HepG2 (cell line): ENCODE results near the gene CXorf65. TPM values are rescaled to one million over a fixed set of nuclear protein-coding genes. Genes with fewer than 3 reads are reported as not detected.
A peak's percentile ranks its signal among the peaks of the same experiment; 100 is the strongest.

Source experiments
- ELF4 ChIP-seq: sonication (generic); formaldehyde crosslinking; IDR thresholded peaks from 2 replicates; pipeline ENCODE4 v1.5.0; 2020; ENCODE audit warnings: missing genetic modification reagents, mild to moderate bottlenecking, moderate library complexity, borderline replicate concordance
- FOXK1 ChIP-seq: sonication (generic); formaldehyde crosslinking; IDR thresholded peaks from 2 replicates; pipeline ENCODE4 v1.4.0; 2020; ENCODE audit warnings: low read depth, missing genetic modification reagents, borderline replicate concordance
- FOXO1 ChIP-seq: sonication (generic); formaldehyde crosslinking; IDR thresholded peaks from 2 replicates; pipeline ENCODE4 v1.4.0; 2020; ENCODE audit warnings: missing genetic modification reagents
- GABPA ChIP-seq, 2 experiments: IDR thresholded peaks; 2 replicates each; pipeline ENCODE4 v1.6.1; 2011 to 2016; ENCODE audit warnings: low read depth in 2 of 2, low read length in 1 of 2, missing biosample characterization in 1 of 2, missing genetic modification characterization in 1 of 2
- GABPB1 ChIP-seq: IDR thresholded peaks from 2 replicates; pipeline ENCODE4 v1.6.1; 2016; ENCODE audit warnings: mild to moderate bottlenecking, missing genetic modification reagents, moderate library complexity, missing compliant biosample characterization
- HCFC1 ChIP-seq: fragments of 150-350 bp; IDR thresholded peaks from 2 replicates; pipeline ENCODE4 v1.6.1; 2014; ENCODE audit warnings: low read depth, low read length
- HHEX ChIP-seq: IDR thresholded peaks from 2 replicates; pipeline ENCODE4 v1.6.1; 2016; ENCODE audit warnings: control low read depth
- HNRNPUL1 ChIP-seq: fragments of 200-400 bp; formaldehyde crosslinking; IDR thresholded peaks from 2 replicates; pipeline ENCODE4 v1.6.1; 2017; ENCODE audit warnings: low read depth, mild to moderate bottlenecking, low read length, moderate library complexity
- IRF2 ChIP-seq: IDR thresholded peaks from 2 replicates; pipeline ENCODE4 v1.6.1; 2018; ENCODE audit warnings: missing genetic modification reagents, missing compliant biosample characterization
- KMT2B ChIP-seq: IDR thresholded peaks from 2 replicates; pipeline ENCODE4 v1.6.1; 2016; ENCODE audit warnings: missing genetic modification reagents, missing compliant biosample characterization
- MATR3 ChIP-seq: sonication (generic); formaldehyde crosslinking; IDR thresholded peaks from 2 replicates; pipeline ENCODE4 v1.4.0; 2020; ENCODE audit warnings: missing genetic modification reagents
- MXI1 ChIP-seq: IDR thresholded peaks from 3 replicates; pipeline ENCODE4 v1.6.1; 2012; ENCODE audit warnings: low read depth, low read length, inconsistent platforms, borderline replicate concordance
- PHF20 ChIP-seq: sonication (generic); formaldehyde crosslinking; IDR thresholded peaks from 2 replicates; pipeline ENCODE4 v1.5.0; 2020; ENCODE audit warnings: mild to moderate bottlenecking, missing genetic modification reagents
- POLR2G ChIP-seq: fragments of 200-400 bp; formaldehyde crosslinking; IDR thresholded peaks from 2 replicates; pipeline ENCODE4 v1.6.1; 2018; ENCODE audit warnings: mild to moderate bottlenecking, low read depth, low read length, moderate library complexity
- PPARG ChIP-seq: conservative IDR thresholded peaks from 2 replicates; pipeline ENCODE4 v1.6.1; 2016; ENCODE audit warnings: missing biosample characterization, missing genetic modification reagents
- RBFOX2 ChIP-seq: fragments of 200-400 bp; formaldehyde crosslinking; IDR thresholded peaks from 2 replicates; pipeline ENCODE4 v1.6.1; 2017; ENCODE audit warnings: low read depth, mild to moderate bottlenecking, low read length
- SP140L ChIP-seq: sonication (generic); formaldehyde crosslinking; IDR thresholded peaks from 2 replicates; pipeline ENCODE4 v1.4.0; 2020; ENCODE audit warnings: missing genetic modification reagents, borderline replicate concordance
- TAF1 ChIP-seq: sonication (generic); formaldehyde crosslinking; IDR thresholded peaks from 2 replicates; pipeline ENCODE4 v1.4.0; 2020; ENCODE audit warnings: missing genetic modification reagents
- ZNF136 ChIP-seq: sonication (generic); formaldehyde crosslinking; IDR thresholded peaks from 2 replicates; pipeline ENCODE4 v1.8.1; 2022; ENCODE audit warnings: low read depth, mild to moderate bottlenecking, moderate library complexity, missing genetic modification reagents
- ZNF296 ChIP-seq: sonication (generic); formaldehyde crosslinking; conservative IDR thresholded peaks from 2 replicates; pipeline ENCODE4 v1.5.0; 2020; ENCODE audit warnings: mild to moderate bottlenecking, missing genetic modification reagents
- ZNF3 ChIP-seq: IDR thresholded peaks from 2 replicates; pipeline ENCODE4 v1.7.0; 2017; ENCODE audit warnings: inconsistent platforms
- ZNF317 ChIP-seq: sonication (generic); formaldehyde crosslinking; IDR thresholded peaks from 2 replicates; pipeline ENCODE4 v1.5.0; 2020; ENCODE audit warnings: mild to moderate bottlenecking, missing genetic modification reagents
- ZNF530 ChIP-seq: sonication (generic); formaldehyde crosslinking; IDR thresholded peaks from 2 replicates; pipeline ENCODE4 v1.5.0; 2020; ENCODE audit warnings: low read depth, mild to moderate bottlenecking, missing genetic modification reagents
- polyA plus RNA-seq, 8 experiments: library from polyadenylated mRNA; depleted of rRNA in 3 of 8; stranded (reverse) in 7 of 8; unstranded in 1 of 8; fragments of >200 nt; fragmentation: Illumina TruSeq in 4 of 8; extraction: Trizol in 4 of 8; gene quantifications; 2 replicates each; pipeline versions ENCODE4 v1.2.1 to v1.2.3, GENCODE V29; 2011 to 2016; ENCODE audit warnings: low read depth in 4 of 8, missing spikeins in 1 of 8, mixed read lengths in 1 of 8; ENCODE audit not compliant: insufficient read depth in 1 of 8
- total RNA-seq, 5 experiments: library from RNA; depleted of rRNA; stranded (reverse); fragments of >200 nt; fragmentation: Illumina TruSeq; extraction: Trizol; gene quantifications; 2 replicates each; pipeline ENCODE4 v1.2.3, GENCODE V29; 2016; ENCODE audit warnings: low read depth in 1 of 5
- TF ChIP-seq, protein P1 (sequence below): IDR thresholded peaks from 2 replicates; pipeline ENCODE4 v1.6.1; 2012; ENCODE audit warnings: inconsistent platforms
- TF ChIP-seq, protein P2 (sequence below): IDR thresholded peaks from 2 replicates; pipeline ENCODE4 v1.6.1; 2012; ENCODE audit warnings: low read length, improper control_type of control experiment

The CXorf65 gene
- total and polyA plus RNA-seq, 2 of the 13 experiments (the other 11 are each of a cell fraction or from before 2014, with no cell fraction given) = not detected

DNA sequence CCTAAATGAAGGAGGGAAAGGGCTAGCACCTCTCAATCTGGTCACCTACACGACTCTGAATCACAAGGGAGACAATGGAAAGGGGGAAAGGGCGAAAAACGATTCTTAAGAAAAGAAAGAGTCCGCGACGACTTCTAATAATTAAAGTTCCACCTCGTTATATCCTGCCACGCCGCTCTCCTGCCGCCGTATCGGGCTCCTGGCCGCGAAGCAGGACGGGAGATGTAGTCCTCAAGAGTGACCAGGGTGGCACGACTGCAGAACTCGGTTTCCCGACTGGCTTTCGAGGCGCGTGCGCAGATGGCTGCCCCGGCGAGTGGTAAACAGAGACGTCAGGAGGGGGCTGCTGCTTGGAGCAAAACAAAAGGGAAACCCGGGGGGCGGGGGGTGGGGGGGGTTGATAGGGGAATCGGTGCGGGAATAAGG, 11.0 kb downstream of the CXorf65 start, which contains the start of gene FOXO4 (continued):
- no peak for TF ChIP-seq HHEX (CRISPR knock-in tag)
- TF ChIP-seq HNRNPUL1 = no peak
- TF ChIP-seq HCFC1 = peak; percentile 79
- peak; percentile 34; the same call in 1 of the 3 replicates for TF ChIP-seq MXI1
- no peak for TF ChIP-seq GABPA (IDR thresholded peaks at IDR 0.05; ENCODE audit: low read depth, low read length)
- TF ChIP-seq GABPA (CRISPR knock-in tag; IDR thresholded peaks at IDR 0.05; ENCODE audit: low read depth) = peak; percentile 29; the same call in 1 of the 2 replicates
- TF ChIP-seq ELF4 (CRISPR knock-in tag) = no peak
- peak; percentile 67 for TF ChIP-seq POLR2G
- TF ChIP-seq ZNF317 (CRISPR knock-in tag) = no peak
- TF ChIP-seq ZNF296 (CRISPR knock-in tag) = no peak
- TF ChIP-seq, protein P1, sequence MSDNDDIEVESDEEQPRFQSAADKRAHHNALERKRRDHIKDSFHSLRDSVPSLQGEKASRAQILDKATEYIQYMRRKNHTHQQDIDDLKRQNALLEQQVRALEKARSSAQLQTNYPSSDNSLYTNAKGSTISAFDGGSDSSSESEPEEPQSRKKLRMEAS = peak; percentile 27; the same call in 1 of the 2 replicates
- TF ChIP-seq, protein P2, sequence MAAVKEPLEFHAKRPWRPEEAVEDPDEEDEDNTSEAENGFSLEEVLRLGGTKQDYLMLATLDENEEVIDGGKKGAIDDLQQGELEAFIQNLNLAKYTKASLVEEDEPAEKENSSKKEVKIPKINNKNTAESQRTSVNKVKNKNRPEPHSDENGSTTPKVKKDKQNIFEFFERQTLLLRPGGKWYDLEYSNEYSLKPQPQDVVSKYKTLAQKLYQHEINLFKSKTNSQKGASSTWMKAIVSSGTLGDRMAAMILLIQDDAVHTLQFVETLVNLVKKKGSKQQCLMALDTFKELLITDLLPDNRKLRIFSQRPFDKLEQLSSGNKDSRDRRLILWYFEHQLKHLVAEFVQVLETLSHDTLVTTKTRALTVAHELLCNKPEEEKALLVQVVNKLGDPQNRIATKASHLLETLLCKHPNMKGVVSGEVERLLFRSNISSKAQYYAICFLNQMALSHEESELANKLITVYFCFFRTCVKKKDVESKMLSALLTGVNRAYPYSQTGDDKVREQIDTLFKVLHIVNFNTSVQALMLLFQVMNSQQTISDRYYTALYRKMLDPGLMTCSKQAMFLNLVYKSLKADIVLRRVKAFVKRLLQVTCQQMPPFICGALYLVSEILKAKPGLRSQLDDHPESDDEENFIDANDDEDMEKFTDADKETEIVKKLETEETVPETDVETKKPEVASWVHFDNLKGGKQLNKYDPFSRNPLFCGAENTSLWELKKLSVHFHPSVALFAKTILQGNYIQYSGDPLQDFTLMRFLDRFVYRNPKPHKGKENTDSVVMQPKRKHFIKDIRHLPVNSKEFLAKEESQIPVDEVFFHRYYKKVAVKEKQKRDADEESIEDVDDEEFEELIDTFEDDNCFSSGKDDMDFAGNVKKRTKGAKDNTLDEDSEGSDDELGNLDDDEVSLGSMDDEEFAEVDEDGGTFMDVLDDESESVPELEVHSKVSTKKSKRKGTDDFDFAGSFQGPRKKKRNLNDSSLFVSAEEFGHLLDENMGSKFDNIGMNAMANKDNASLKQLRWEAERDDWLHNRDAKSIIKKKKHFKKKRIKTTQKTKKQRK = no peak
- TF ChIP-seq SP140L = no peak
- TF ChIP-seq RBFOX2 = peak; percentile 49
- TF ChIP-seq GABPB1 (CRISPR knock-in tag) = peak; percentile 58
- TF ChIP-seq KMT2B (CRISPR knock-in tag) = peak; percentile 10; the same call in 1 of the 2 replicates
- no peak for TF ChIP-seq PHF20 (CRISPR knock-in tag)
- no peak for TF ChIP-seq ZNF530
- no peak for TF ChIP-seq ZNF3 (CRISPR knock-in tag)
- no peak for TF ChIP-seq ZNF136 (CRISPR knock-in tag)
- TF ChIP-seq FOXO1 (CRISPR knock-in tag) = 0 out of 2 replicates have a peak, but pooled peaks have one; percentile 18
- 0 out of 2 replicates have a peak, but pooled peaks have one; percentile 23 for TF ChIP-seq IRF2 (CRISPR knock-in tag)
- peak; percentile 70; the same call in 1 of the 2 replicates for TF ChIP-seq FOXK1
- TF ChIP-seq MATR3 = no peak
- TF ChIP-seq TAF1 (CRISPR knock-in tag) = peak; percentile 2; the same call in 1 of the 2 replicates
- no peak for TF ChIP-seq PPARG (CRISPR knock-in tag)
